Measurements from ENCODE around the gene LCN6.
"Not testable (repeated sequence)": the region's sequence is repeated elsewhere in the genome, so short reads cannot be mapped to it uniquely, and the experiment has no call there.

Gene LCN6

GRCh38 chr9:136759001-136759400, 10.7 kb upstream of the LCN6 start:
- DNase-seq, result no peak

- DNase-seq, result no peak
Observed at GRCh38 chr9:136757751-136758140, 9.4 kb upstream of the LCN6 start.

DNA sequence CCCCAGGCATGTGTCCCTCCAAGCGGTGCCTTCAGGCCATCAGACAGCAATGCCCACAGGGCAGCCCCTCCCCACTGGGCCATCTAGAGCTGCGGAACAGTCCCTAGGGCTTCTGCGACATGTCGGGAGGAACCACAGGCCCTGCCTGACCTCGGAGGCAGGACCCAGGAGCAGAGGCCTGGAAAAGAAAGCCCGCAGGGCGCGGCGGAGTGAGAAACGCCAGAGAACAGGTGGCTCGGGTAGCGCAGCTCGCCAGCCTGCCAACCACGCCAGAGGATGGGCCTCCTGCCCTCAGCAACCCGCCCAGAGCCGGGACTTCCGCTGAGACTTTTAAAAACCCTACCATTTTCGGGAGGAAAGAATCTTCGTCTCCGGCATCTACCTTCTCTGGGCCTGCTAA, 9.0 kb upstream of the LCN6 start:
- DNase-seq, result no peak

- no peak for DNase-seq
Observed at GRCh38 chr9:136756836-136757235, 8.5 kb upstream of the LCN6 start.

DNA sequence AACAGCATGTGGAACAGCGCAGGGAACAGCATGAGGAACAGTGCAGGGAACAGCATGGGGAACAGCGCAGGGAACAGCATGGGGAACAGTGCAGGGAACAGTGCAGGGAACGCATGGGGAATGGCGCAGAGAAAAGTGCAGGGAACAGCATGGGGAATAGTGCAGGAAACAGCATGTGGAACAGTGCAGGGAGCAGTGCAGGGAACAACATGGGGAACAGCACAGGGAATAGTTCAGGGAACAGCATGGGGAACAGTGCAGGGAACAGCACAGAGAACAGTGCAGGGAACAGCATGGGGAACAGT, 7.8 kb upstream of the LCN6 start:
- no peak for DNase-seq

- not testable (repeated sequence) for DNase-seq
Observed at GRCh38 chr9:136755302-136756133, 7.2 kb upstream of the LCN6 start.

DNA sequence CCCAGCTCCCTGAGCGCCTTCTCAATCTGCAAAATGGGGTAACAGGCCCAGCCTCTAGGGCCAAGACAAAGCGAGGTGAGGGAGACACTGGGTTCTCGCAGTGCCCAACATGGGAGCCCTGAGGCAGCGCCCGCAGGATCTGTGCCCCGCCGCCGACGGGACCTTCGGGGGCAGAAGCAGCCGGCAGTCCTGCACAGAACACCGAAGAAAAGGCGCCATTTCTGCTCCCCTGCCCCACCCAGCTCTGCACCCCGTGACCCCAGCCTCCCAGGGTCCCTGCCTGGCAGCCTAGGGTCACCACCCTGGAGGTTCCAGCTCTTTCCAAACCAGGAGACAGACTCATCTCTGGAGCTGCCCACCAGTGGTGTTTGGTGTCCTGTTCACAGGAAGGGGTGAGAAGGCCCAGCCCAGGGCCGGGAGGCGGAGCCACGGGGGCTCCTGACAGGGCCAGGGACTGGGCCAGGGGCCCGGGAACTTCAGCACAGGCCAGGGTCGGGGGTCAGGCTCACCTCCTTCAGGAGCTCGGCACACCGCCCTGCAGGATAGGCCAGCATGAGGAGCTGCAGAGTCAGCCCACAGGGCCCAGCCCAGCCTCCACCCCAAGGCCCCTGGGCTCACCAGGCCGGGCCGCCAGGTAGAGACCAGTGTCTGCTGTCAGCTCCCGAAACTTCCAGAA, 6.4 kb upstream of the LCN6 start:
- no peak for DNase-seq

GRCh38 chr9:136754059-136754572, 5.8 kb upstream of the LCN6 start:
- DNase-seq, result no peak

DNA sequence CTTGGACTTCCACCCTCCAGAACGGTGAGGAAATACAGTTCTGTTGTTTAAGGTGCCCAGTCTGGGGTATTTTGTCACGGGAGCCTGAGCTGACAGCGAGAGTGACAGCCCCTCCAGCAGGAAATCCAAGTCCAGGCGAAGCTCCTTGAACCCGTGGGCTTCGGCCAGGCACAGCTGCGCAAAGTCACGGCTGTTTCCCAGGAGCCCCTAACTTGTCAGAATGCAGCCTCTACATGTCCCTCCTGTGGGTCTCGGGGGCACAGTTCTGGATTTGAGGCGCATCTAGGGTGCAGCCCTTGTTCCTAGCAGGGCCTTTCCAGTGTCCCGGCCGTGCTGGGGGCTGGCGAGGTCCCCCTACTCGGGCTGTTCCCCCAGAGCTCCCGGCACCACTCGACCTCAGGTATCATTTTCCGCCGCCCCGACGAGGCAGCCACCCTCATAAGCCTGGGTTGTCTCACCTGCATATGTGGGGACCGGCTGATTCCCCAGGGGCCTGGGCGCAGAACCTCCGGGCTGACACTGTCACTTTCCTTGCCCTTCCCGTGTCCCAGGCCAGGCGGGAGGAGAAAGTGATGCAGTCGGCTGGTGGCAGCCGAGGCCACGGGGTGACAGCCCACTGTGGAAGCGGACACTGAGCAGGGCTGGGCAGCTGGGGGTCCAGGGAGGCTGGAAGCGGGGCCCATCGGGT, 5.2 kb upstream of the LCN6 start:
- DNase-seq, result no peak

DNA sequence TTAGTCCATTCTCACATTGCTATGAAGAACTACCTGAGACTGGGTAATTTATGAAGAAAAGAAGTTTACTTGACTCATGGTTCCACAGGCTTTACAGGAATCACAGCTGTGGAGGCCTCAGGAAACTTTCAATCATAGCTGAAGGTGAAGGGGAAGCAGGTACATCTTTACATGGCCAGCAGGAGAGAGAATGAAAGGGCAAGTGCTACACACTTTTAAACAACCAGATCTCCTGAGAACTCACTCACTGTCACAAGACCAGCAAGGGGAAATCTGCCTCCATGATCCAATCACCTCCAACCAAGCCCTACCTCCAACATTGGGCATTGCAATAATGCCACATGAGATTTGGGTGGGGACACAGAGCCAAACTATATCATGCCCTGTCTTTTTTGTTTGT, 3.5 kb upstream of the LCN6 start:
- no peak for DNase-seq

DNA sequence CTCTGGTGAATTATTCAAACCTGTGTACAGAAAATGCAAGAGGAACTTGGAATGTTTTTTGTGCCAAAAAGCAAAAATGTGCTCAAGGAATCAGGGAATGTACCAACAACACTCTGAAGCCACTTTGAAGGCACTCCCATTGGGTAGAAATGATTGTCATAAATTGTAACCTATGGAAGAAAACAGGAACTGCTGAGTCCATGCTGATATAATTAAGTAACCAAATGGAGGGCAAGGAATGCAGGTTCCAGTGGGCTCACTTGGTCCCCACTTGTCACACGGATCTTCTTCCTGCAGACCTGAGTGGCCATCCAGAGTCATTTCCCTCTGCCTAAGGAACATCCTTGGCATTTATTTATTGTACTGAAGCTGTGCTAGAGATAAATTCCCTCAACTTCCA, 2.9 kb upstream of the LCN6 start:
- no peak for DNase-seq

- DNase-seq, result no peak
Observed at GRCh38 chr9:136750526-136750925, 2.2 kb upstream of the LCN6 start.

DNA sequence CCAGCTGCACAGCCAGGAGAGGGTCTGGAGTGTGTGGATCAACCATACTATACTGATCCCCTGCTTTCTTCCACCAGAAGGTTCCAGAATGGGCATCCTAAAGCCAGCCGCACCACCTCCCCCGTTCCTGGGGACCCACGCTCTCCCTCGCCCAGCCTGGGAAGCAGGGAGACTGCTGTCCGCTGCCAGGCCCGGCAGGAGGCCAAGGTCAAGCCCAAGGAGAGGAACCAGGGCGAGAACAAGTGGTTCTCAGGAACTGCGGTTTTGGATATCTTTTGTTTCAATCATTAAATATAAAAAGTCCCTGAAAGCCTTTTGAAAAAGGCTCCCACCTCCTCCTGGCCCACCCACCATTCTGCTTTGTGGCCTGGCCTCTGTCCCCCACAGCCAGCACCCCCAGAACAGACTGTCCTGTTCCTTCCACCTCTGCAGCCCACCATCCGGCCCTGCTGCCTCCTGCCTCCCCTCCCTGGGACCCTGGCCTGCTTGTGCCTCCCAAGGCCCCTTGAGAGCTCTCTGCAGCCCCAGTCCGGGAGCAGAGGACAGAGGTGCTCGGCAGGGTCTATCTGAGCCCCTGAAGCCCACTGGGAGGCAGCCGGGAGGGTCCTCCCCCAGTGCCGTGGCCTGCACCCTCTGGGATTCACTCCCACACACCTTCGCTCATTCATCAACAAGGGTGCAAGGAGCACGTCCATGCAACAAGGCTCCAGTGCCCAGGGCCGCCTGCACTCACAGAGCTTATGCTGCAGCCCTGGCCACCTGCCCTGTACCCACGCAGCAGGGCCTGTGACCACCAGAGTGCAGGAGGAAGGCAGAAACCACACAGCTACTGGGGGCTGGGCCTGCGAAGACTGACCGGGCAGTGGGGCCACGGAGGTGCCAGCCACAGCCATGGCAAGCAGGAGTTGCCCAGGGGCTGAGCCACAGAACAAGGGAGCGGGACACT, 614 bp upstream of the LCN6 start:
- DNase-seq, result no peak

- DNase-seq, result no peak
Observed at GRCh38 chr9:136747161-136748060, 914 bp downstream of the LCN6 start.

GRCh38 chr9:136746621-136747020, 1.7 kb downstream of the LCN6 start:
- DNase-seq, result no peak

- no peak for DNase-seq
Observed at GRCh38 chr9:136746155-136746490, 2.2 kb downstream of the LCN6 start.

GRCh38 chr9:136745389-136746154, 2.8 kb downstream of the LCN6 start:
- no peak for DNase-seq

DNA sequence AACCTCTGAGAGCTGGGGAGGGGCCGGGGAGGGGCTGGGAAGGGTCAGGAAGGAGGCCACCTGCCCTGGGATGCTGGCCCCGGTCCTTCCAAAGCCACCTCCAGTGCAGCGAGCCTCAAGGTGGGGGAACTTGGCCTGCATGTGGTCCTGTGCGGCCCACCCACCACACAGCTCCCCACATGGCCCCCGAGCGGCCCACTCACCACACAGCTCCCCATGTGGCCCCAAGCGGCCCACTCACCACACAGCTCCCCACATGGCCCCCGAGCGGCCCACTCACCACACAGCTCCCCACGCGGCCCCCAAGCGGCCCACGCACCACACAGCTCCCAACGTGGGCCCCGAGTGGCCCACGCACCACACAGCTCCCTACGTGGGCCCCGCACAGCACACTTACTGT, 3.6 kb downstream of the LCN6 start:
- no peak for DNase-seq

GRCh38 chr9:136743639-136744211, 4.6 kb downstream of the LCN6 start:
- no peak for DNase-seq

DNA sequence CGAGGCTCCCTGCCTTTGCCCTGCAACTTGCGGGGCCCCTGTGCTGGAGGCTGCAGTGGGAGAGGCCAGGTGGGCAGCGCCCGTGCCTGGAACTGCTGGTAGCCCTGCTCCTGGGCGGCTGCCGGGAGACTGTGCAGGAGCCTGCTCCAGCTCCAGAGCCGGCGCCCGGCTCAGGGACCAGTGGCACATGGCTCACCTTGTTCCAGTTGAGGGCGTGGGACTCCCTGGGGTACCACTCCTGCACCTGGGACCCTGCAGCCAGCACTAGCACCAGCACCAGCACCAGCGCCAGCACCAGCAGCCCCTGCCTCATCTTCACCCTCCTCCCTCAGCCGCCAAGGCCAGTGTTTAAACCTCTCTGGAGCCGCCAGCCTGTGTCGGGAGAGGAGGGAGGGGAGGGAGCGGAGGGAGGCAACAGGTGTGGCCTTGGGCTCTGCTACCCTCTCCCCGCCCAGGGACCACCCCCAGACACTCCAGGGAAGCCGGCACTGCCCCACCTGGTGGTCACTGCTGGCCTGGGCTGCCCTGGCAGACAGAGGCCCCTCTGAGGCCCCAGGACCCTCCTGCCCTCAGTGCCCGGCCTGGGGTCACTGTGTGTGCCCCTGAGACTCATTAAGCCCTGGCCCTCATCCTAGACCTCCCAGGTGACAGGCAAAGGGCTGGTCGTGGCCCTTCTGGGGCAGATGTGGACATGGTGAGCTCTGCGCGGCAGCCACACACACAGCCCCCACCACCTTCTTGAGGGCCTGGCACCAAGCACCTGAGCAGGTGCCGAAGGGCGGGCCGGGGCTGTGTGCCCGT, 5.5 kb downstream of the LCN6 start, which contains the start of gene LCN10:
Gene LCN10 (minus strand): TSS at position 350 of the 801 bp plus-strand sequence. CDS start 37 bp downstream, at position 313.
- DNase-seq, result no peak

Measured in activated naive CD4-positive, alpha-beta T cell (primary cell).